GM19372 (cell line): ENCODE data around the gene DRC3.
"Not testable (repeated sequence)": the region's sequence is repeated elsewhere in the genome, so short reads cannot be mapped to it uniquely, and the experiment has no call there.

Experiments used
- ATAC-seq: cut with Tn5 transposase; IDR thresholded peaks from one replicate; pipeline ENCODE4 v1.9.1; 2021; ENCODE audit warnings: mild to moderate bottlenecking, low read depth, moderate library complexity; ENCODE audit not compliant: unreplicated experiment

DRC3 gene

DNA sequence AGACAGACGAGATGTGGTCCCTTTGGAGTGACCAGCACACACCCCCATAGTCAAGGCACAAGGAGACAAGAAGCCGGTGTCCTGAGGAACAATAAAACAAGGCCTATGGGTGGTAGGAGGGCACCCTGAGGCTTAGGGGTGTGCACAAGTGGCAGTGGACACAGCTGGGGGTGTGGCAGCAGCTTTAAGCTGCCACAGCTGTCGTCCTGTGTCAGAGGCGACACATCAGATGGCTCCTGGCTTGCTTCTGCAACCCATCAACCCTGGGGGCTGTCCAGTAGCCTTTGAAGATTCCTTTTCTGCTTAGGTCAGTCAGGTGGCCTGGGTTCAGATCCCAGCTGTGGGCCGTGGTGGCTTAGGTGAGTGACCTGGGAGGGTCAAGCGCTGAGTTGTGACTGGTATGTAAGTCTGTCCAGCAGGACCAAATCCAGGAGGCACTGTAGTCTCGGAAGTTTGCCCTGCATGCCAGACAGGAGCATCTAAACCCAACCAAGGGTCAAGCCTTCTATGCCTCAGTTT is 15.8 kb downstream of the DRC3 start:
- ATAC-seq: no peak

DNA sequence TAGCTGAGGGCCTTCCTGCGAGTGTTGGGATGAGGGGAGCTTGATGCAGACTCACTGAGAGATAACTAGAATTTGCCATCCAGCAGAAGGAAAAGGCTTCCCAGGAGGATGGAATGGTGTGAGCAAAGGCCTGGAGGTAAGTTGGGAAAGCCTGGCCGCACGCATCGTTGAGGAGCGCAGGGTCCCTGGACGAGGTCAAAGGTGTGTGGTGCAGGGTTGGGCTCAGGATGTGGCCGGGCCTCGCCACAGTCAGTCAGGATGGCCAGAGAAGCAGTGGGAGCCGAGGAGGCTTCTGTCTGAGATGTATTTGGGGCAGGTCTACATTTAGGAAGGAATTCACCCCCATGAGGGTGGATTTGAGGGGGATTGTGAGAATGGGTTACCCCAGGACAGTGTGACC is 16.4 kb downstream of the DRC3 start:
- ATAC-seq: no peak

DNA sequence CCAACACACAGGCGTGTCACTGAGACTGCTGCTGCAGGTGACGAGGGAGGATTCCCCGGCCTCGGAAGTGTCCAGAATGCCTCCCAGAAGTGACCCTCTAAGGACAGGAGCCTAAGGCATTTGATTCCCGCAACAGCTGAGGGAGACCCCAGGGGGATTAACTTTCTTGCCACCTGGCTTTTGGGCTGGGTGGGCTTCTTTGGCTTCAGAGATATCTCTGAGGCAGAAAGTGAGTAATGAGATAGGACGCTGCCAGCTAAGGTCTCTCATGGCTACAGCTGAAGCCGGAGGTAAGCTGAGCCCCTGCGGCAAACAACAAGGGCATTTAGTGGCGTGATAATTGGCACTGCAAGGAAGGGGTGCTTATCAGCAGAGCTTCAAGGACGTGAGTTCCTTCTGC is 17.0 kb downstream of the DRC3 start:
- no peak for ATAC-seq

DNA sequence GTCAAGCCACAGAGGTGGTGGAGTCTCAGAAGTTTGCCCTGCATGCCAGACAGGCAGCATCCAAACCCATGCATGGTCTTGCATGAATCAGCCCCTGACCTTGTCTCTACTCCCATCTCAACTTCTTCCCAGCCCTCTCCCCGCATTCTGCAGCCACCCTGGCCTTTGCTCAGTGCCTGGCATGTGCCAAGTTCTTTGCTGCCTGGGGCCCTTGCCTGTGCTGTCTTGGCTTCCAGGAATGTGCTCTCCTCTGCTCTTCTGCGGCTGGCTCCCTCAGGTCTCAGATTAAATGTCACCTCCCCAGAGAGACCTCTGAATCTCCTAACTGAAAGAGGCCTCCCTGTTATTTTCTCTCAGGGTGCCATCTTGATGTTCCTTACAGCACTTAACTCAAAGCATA is 17.6 kb downstream of the DRC3 start:
- no peak for ATAC-seq

DNA sequence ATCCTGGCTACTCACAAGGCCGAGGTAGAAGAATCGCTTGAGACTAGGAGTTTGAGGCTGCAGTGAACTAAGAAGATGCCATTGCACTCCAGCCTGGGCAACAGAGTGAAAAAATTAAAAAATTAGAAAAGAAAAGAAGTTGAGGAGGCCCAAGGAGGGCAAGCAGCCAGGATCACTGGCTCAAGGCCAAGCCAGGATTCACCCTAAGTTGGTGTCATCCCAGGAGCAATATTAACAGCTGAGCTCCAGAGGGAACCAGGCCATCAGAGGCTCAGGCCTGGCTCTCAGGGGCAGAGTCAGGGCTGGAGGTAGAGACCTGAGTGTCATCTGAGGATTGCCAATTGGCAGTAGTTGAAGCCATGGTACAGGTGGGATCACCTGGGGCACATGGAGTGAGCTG is 20.7 kb downstream of the DRC3 start:
- ATAC-seq: no peak

DNA sequence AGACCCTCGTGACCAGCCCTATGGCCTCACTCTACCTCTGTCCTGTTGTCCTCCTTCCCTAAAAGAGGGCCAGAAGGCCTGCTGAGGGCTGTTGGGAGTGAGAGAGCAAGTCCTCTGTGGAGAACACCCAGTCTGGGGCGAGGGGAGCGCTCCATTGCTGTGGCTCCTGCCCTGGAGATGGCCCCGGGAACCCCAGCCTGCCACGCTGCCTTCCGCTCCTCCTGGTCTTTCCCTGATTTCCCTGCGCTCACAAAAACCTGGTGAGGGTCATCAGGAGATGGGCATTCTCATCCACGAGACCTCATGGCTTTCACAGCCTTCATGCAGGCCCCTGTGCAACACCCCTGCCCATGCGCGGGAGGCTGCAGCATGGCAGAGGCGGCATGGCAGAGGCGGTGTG is 21.2 kb downstream of the DRC3 start:
- ATAC-seq: no peak

DNA sequence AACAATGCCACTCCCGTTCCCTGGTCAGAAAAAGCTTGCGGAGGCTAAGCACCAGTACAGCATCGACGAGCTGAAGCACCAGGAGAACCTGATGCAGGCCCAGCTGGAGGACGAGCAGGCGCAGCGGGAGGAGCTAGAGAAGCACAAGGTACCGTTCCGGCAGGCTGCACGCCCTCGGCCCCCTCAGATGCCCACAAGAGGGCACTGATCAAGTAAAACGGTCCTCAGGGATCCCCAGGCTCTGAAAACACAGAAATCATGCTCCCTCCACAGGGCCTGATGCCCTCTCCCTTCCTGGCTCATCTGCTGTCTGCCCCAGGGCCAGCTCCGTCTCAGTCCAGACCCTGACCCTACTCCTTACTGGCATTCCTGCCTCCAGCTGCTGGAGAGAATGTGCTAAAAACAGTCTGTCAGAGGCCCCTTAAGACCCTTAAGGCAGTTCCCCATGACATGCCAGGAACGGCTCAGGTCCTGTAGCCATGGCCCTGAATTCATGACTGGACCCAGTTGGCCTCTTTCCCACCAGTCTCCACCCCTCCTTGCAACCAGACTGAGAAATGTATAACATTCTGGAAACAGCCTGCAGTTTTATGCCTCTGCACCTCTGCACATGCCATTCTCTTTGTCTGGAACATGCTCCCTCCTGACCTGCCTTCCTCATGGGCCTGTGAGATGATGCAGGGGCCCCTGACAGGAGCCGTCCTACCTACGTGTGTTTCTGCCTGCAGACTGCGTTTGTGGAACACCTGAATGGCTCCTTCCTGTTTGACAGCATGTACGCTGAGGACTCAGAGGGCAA is 21.8 kb downstream of the DRC3 start:
- no peak for ATAC-seq

DNA sequence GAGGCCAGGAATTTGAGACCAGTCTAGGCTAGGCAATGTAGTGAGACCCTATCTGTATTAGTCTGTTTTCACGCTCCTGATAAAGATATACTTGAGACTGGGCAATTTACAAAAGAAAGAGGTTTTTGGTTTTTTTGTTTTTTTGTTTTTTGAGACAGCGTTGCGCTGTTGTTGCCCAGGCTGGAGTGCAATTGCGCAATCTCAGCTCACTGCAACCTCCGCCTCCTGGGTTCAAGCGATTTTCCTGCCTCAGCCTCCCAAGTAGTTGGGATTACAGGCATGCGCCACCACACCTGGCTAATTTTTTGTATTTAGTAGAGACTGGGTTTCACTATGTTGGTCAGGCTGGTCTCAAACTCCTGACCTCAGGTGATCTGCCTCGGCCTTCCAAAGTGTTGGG is 23.2 kb downstream of the DRC3 start:
- not testable (repeated sequence) for ATAC-seq

DNA sequence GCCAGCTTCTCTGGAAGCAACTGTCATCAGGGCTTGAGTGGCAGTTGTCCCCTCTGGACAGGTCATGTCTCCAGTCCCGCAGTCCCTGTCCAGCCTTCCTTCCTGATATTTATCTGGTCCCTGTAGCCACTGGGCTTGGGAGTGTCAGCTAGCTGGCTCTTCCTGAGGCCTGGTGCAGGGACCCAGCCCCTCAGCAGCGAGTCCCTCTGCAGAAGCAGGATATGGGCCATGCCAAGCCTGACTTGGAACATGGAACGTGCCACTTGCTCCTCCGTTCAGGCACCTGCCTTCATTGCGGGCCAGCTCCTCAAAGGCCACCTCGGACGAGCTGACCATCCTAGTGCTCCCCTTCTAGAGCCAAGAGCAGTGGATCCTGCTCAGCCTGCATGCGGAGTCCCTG is 26.3 kb downstream of the DRC3 start:
- no peak for ATAC-seq

DNA sequence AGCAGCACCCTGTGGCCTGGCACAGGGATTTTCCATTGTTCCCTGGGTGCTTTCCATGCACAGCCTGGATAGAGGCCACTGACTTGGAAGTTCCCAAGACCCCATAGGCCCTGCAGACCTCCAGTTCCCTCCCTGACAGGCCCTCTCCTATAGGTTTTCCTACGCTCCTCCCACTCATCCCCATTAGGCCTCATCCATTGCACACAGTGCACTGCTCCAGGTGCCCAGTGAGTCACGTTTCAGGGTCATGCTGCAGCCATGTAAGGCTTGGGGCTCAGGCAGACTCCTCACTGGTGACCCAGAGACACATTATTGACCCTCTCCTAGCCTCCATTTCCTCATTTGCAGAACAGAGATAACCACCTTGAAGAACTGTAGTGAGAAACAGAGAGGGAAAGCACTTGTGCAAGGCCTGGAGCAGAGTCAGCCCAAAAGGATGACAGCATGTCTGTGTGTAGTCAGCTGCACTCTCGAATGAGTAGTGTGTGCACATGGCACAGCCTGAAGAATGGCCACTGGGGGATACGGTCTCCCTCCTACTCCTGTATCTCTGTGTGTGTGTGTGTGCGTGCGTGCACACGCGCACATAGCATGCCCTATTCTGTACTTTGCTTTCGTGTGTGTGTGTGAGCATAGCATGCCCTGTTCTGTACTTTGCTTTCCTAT is 26.8 kb downstream of the DRC3 start:
- ATAC-seq: no peak

DNA sequence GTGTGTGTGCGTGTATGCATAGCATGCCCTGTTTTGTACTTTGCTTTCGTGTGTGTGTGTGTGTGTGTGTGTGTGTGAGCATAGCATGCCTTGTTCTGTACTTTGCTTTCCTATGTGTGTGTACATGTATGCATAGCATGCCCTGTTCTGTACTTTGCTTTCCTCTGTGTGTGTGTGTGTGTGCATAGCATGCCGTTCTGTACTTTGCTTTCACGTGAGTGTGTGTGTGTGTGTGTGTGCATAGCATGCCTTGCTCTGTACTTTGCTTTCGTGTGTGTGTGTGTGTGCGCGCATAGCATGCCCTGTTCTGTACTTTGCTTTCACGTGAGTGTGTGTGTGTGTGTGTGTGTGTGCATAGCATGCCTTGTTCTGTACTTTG is 27.4 kb downstream of the DRC3 start:
- ATAC-seq: no peak

DNA sequence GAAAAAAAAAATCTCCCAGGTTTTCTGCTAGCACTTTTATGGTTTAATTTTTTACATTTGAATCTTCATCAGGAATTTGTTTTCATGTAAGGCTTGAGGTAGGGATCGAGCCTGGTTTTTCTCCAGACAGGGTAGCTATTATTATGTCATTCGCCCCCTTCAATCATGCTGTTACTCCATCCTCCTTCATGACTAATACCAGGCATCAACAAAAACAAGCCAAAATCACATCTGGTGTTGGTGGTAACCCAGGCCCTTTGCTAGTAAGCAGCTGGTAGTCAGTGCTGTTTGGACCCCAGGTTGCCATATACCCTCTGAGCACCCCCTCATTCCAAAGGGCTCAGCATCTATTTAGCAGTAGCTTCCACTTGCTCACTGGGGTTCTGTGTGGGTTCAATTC is 29.5 kb downstream of the DRC3 start:
- no peak for ATAC-seq

DNA sequence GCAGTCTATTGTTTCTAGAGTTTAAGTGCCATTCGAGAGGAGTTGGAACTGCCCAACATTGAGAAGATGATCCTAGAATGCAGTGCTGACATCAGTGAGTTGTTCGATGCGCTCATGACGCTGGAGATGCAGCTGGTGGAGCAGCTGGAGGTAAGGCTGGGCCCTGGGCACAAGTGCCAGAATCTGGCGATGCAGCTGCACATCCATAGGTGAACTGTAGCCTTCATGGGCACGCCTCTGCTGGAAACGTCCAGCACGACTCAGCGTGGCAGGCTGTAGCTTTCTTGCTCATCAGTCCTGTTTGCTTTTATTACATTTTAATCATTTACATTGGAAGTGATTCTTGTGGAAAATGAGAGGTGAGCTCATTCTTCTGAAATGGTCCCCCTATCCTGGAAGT is 31.7 kb downstream of the DRC3 start:
- ATAC-seq: no peak

DNA sequence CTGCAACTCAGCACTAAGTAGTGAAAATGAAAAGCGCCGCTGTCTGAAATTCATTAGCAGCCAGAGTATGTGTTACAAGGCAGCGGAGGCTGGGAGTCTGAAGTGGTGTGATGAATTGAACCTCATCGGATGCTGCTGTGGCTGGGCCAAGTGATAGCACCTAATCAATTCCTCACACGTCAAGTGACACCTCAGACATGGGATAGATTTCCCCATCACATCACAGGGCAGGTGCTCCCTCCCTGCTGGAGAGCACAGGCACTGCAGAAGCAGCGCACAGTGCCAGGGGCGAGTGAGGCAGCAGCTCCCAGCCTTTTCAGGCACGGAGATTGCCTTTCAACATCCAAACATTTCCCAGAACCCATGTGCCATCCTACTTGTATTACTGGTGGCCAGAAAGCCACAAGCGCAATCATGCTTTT is 32.2 kb downstream of the DRC3 start:
- no peak for ATAC-seq

DNA sequence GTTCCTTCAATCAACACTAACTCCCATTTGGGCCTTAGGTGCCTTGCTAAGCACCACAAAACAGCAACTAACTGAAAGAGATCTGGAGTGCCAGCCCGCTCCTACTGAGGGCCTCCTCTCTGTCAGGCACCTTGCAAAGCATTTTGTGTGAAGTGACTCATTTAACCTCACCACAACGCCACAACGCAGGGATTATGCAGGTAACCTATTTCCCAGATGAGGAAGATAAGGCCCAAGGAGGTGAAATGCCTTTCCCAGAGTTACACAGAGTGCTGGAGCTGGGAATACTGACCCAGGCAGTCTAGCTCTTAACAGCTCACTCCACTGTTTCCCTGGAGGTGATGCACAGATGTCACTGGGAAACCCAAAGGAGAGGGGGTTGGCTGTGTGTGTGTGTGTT is 32.8 kb downstream of the DRC3 start:
- no peak for ATAC-seq

DNA sequence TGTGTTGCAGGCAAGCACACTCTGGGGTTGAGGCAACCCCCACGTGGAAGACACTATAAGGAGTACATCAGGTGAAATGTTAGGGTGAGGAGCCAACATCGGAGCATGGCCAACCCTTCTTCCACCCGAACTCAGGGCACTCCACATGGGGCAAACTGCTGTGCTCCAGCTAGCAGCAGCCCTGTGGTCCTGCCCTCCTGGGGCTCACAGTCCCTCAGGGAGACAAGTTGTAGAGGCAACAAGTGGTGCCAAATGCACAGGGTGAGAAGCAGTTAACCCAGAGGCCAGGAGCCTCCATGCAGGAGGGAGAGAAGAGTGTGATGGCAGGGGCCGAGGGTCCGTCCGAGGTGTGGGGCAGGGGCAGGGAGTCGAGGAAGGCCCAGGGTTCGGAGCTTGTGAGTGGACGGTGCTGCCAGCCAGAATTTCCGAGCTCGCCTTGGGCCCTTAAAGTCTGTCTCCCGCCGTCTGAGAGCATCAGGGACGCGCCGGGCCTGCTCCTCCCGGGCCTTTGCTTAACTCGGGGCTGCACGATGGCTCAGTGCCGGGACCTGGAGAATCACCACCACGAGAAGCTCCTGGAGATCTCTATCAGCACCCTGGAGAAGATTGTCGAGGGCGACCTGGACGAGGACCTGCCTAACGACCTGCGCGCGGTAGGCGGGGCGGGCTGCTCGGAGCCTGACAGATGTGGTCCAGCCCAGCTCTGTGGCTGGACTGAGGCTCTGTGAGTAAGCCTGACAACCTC is 34.0 kb downstream of the DRC3 start:
- no peak for ATAC-seq

DNA sequence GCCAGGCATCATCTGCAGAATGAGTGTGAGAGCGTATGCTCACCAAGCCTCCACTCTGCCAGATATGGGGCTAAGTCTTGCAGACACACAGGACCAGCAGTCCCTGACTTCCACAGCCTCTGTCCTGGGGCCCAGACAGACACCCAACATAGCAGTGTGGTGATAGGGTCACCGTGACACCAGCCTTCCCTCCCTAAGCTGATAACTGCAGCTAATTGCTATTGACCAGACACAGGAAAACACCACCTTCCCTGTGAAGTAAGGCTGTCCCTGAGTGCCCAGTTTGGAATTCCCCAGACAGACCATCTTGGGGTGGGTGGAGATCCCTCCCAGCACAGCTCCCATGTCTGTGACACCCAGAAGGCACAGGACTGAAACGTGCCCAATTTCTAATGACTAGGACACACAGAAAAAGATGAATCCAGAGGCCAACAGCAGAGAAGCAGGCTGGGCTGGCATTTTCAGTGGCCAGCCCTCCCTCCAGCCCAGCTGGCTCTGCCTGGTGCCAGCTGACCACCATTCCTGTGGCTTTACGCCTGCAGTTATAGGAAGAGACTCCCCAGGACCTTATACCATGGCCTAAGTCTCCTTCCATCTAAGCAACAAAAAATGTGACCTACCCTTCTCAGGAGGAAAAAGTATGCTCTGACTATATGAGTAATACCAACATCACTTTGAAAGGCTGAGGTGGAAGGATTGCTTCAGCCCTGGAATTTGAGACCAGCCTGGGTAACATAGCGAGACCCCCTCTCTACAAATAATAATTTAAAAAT is 36.0 kb downstream of the DRC3 start:
- no peak for ATAC-seq

DNA sequence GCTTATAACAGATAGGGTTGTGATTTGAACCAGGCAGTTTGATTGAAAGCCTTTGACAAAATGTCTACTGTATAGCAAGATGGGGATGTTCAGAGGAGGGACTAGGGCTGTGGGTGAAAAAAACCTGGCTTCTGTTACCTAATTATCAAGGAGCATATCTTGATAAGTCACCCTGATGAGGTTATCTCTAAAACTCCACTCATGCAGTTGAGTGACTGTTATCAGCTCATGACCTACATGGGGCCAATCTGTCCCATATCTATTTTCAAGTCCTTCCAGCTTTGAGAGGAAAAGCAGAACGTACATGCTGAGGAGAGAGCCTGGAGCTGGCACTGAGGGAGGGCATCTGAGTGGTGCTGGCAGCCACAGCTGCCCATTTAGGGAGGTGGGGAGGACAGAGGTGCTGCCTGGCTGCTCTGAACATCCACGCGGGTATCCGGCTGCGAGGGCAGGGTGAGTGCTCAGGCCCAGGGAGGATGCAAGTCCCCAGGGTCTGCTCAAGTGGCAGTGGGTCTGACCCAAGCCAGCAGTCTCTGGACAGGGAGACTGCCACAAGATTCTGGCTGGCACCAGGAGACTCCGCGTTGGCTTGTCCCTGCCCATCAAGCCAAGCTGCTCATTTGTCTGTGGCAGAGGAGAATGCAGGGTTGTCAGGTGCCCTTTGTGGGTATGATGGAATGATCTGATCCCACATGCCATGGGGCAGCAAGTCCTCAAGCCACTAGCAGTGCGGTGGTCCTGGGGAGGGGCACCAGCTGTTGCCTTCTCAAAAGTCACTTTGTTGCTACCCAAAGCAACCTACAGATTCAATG is 37.2 kb downstream of the DRC3 start:
- ATAC-seq: no peak

DNA sequence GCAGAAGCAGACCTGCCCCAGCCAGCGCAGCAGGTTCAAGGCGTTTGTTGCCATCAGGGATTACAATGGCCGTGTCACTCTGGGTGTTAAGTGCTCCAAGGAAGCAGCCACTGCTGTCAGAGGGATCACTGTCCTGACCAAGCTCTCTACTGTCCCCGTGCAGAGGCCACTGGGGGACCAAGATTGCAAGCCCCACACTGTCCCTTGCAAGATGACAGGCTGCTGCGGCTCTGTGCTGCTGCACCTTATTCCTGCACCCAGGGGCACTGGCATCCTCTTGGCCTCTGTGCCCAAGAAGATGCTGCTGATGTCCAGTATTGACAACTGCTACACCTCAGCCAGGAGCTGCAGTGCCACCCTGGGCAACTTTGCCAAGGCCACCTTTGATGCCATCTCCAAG is 38.6 kb downstream of the DRC3 start:
- no peak for ATAC-seq

DNA sequence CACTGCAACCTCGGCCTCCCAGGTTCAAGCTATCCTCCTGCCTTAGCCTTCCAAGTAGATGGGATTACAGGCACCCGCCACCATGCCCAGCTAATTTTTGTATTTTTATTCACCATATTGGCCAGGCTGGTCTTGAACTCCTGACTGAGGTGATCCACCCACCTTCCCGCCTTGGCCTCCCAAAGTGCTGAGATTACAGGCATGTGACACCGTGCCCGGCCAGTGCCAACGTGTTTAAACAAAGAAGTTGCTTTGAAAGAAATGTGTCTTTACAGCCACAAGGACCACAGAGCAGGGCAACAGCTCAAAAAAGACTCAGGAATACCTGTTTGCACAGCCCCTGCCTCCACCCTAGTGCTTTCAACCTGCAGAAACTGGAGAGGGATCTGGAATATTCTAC is 41.3 kb downstream of the DRC3 start:
- no peak for ATAC-seq
